Activated naive CD4-positive, alpha-beta T cell treated with anti-CD3 and anti-CD28 coated beads, Interleukin-2, amount 50 U/mL, for 16 hours (primary cell): ENCODE results near the gene CAD.

ENCODE experiments used
- DNase-seq: peaks from one replicate; pipeline ENCODE4 v3.0.0-alpha.2; 2020

CAD gene

GRCh38 chr2:27231921-27232320 is 14.8 kb downstream of the CAD start:
- DNase-seq, result no peak

DNA sequence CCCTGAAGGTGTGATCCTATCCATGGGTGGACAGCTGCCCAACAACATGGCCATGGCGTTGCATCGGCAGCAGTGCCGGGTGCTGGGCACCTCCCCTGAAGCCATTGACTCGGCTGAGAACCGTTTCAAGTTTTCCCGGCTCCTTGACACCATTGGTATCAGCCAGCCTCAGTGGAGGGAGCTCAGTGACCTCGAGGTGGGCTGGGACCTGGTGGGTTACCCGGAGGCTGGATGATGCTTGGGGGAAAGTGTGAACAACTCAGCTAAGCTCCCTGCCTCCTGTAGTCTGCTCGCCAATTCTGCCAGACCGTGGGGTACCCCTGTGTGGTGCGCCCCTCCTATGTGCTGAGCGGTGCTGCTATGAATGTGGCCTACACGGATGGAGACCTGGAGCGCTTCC is 16.2 kb downstream of the CAD start:
- no peak for DNase-seq

DNA sequence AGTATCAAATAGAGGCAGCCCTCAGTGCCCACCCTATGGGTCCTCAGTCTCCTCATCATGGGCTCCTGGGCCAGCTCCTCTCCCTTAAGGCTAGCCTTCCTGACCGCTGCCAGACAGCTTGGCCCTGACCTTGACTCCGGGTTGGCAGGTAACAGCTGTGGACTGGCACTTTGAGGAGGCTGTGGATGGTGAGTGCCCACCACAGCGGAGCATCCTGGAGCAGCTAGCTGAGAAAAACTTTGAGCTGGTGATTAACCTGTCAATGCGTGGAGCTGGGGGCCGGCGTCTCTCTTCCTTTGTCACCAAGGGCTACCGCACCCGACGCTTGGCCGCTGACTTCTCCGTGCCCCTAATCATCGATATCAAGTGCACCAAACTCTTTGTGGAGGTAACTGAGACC is 19.0 kb downstream of the CAD start:
- no peak for DNase-seq

- no peak for DNase-seq
Observed at GRCh38 chr2:27236626-27237025, 19.5 kb downstream of the CAD start.

GRCh38 chr2:27237341-27237945 is 20.3 kb downstream of the CAD start:
- no peak for DNase-seq

- DNase-seq, result no peak
Observed at GRCh38 chr2:27238976-27239375, 21.8 kb downstream of the CAD start.

DNA sequence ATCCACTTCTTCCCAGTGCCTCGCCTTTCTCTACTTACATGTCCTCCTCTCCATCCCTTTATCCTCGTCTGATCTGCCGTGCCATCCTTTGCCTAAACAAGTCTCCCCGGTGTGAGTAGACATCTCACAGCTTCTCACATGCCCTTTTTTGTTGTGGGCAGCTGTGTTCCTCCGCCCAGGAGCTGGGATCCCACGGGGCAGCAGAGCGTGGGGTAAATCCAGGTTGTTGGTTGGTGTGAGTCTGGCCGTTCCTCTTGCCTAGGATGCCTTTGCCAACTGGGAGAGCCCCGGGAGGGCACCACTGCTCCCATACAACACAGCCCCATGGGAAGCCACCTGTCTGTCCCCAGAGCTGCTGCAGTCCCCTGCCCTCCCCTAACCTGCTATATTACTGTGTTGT is 23.2 kb downstream of the CAD start:
- no peak for DNase-seq

DNA sequence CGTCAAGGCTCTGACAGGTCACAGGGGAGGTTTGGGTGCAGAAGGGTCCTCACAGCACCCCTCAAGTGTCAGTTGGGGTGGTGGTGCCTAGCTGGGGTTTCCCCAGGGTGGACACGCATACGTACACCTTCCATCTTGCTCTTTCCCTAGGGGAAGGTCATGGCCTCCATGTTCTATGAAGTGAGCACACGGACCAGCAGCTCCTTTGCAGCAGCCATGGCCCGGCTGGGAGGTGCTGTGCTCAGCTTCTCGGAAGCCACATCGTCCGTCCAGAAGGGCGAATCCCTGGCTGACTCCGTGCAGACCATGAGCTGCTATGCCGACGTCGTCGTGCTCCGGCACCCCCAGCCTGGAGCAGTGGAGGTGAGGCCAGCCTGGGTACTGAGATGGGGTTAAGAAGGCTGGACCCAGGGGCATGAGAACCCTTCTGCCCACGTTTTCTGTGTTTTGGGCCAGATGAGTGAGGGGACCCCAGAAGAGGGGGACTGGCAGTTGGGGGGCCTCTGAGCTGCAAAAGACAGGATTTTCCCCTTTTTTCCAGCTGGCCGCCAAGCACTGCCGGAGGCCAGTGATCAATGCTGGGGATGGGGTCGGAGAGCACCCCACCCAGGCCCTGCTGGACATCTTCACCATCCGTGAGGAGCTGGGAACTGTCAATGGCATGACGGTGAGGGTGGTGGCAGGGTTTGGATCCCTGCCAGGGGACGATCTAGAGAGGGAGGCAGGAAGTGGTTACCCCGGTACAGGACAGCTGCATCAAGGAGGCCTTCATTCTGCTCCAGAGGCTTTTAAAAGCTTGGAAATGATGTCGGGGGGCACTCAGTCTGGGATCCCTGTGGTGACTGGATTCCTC is 24.8 kb downstream of the CAD start:
- DNase-seq, result no peak

GRCh38 chr2:27242614-27242951 is 25.4 kb downstream of the CAD start:
- DNase-seq, result no peak

DNA sequence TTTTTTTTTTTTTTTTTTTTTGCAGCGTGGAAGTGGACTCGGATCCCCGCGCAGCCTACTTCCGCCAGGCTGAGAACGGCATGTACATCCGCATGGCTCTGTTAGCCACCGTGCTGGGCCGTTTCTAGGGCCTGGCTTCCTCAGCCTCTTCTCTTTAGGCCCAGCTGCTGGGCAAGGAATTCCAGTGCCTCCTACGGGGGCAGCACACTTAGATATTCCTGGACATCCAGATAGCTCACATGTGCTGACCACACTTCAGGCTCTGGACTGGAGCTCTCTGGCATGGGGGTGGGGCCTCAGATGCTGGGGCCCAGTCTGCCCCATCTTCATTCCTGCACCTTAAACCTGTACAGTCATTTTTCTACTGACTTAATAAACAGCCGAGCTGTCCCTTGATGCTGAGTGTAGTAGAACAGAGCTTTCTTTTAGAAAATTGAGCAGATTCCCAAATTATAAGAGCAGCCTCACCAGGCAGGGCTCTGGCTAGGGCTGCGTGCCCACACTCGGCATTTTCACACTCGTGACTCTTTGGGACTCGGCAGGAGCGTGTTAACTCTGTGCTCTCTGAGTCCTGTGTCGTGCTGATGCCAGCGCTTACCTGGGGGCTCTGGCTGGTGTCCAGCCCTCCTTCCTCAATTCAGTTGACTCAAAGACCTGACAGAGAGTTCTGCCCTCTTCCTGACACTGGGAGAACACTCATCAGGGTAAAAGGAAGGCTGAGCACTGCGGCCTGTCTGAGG is 26.4 kb downstream of the CAD start:
- DNase-seq, result no peak

GRCh38 chr2:27245116-27245515 is 27.9 kb downstream of the CAD start:
- no peak for DNase-seq

- no peak for DNase-seq
Observed at GRCh38 chr2:27245626-27246025, 28.5 kb downstream of the CAD start.

DNA sequence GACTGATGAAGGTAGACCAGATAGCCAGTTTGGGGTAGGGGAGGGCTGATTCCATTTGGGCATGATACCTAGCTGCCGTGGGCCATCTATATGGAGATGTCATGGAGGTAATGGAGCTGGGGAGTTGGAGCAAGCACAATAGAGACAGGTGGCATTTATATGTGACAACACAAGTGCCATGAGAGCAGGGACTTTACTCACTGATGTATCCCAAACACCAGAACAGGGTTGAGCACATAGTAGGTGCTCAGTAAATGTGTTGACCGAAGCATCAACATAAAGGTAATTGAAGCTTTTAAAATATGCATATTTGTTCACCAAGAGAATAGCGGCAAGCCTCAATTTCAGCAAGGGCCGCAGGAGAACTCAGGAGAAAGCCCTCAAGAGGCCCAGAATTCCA is 30.7 kb downstream of the CAD start:
- no peak for DNase-seq

- DNase-seq, result no peak
Observed at GRCh38 chr2:27249159-27249890, 32.2 kb downstream of the CAD start.

DNA sequence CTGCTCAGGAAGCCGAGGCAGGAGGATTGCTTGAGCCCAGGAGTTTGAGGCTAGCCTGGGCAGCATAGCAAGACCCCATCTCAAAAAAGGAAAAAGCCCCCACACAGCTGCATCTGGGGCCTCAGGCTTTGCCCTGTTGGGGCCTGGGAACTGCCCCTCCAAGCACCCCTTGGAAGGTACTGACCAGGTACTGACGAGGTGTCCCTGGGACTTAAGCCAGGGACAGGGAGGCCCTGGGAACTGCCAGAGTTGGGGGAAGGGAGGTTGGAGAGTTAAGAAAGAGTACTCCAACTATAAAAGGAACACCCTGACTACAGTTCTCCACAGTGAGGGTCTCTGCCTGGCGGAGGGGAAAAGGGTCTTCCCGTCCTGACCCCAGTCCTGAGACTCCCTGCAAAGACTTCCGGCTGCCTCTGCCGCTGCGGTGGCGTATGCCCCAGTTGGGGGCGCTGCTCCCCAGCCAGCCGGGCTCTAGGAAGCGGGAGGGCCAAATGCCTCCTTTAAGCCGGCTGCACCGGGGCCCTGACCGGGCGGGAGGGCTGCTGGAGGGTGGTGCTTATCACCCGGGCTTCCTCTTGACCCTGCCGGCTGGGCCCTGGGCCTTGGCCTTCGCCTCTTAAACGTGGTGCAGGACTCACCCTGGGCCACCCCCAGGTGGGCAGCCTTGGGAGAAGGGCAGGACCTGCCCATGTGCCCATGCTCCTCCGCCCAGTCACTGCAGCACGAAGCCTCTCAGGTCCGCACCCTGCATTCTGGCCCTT is 32.9 kb downstream of the CAD start:
- peak; percentile 54 for DNase-seq

GRCh38 chr2:27250652-27251379 is 33.6 kb downstream of the CAD start:
- no peak for DNase-seq

DNA sequence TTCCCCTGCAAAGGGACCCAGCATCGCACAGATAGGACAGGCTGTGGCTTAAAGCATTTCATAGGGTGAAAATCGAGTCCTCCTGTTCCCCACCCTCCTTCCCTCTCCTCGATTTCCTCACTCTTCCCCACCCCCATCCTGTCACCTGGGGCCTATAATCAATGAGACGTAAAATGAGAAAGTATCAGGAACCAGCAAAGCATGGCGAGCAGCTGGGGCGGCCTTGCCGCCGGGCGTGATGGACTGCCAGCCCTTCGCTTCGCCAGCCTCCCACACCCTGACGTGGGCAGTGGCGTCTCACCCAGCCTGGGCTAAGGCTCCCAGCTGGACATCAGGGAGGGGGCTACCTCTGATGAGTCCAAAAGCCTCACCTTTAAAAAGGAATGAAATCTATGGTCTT is 34.6 kb downstream of the CAD start:
- no peak for DNase-seq

DNA sequence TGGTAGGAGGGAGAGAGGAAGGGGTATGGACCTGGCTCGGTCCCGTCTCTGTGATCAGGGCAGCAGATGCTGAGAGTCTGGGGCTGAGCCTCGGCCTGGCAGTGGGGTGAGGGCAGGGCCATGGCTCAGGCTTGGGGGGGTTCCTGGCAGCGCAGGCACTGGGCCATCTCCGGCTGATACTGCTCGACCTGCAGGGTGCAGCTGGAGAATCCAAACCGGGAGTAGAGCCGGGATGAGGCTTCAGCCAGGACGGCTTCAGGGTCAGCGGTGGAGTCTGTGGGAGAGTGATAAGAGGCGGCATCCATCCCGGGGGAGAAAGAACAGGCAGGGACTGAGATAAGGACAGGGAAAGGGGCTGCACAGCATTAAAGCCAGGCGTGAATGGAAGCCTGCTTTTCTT is 38.0 kb downstream of the CAD start:
- no peak for DNase-seq

- no peak for DNase-seq
Observed at GRCh38 chr2:27255660-27256059, 38.5 kb downstream of the CAD start.

GRCh38 chr2:27256855-27257454 is 39.8 kb downstream of the CAD start:
- no peak for DNase-seq

DNA sequence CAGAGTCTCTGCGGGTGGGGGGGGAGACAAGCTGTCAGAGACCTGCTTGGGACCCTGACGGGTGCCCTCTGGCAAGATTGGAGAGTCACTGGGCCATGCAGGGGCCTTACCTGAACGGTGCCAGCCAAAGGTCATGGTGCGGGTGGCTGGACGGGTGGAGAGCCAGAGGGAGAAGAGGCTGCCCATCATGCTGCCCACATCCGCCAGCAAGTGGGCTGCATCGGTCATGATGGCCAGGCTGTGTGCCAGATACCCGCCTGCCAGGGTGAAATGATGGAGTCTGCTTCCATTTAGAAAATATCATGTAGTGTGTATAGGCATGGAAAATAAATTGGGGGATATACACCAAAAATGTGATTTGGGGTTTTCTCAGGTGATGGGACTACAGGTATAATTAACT is 40.9 kb downstream of the CAD start:
- DNase-seq, result no peak
